Hepatic stellate cell (primary cell): ENCODE measurements around the gene CUX1.

Experiments used
- DNase-seq: peaks from one replicate; pipeline ENCODE4 v3.0.0; 2011; ENCODE audit warnings: low spot score

CUX1 gene

GRCh38 chr7:102248081-102248455 lies 430.6 kb downstream of the CUX1 start:
- DNase-seq = no peak

GRCh38 chr7:102248456-102249395 lies 431.3 kb downstream of the CUX1 start:
- DNase-seq = no peak

- no peak for DNase-seq
Measured at GRCh38 chr7:102251531-102252365, 434.3 kb downstream of the CUX1 start.

GRCh38 chr7:102252366-102252982 lies 435.0 kb downstream of the CUX1 start:
- DNase-seq = no peak

GRCh38 chr7:102253066-102253972 lies 435.9 kb downstream of the CUX1 start:
- no peak for DNase-seq

- no peak for DNase-seq
Measured at GRCh38 chr7:102253973-102254370, 436.5 kb downstream of the CUX1 start.

GRCh38 chr7:102254521-102254920 lies 437.1 kb downstream of the CUX1 start:
- DNase-seq = no peak

- DNase-seq = no peak
Measured at GRCh38 chr7:102255501-102255900, 438.1 kb downstream of the CUX1 start.

GRCh38 chr7:102255916-102256315 lies 438.5 kb downstream of the CUX1 start:
- no peak for DNase-seq

GRCh38 chr7:102258073-102258748 lies 440.8 kb downstream of the CUX1 start:
- no peak for DNase-seq

GRCh38 chr7:102258749-102259107 lies 441.3 kb downstream of the CUX1 start:
- DNase-seq = no peak

GRCh38 chr7:102260856-102261255 lies 443.4 kb downstream of the CUX1 start:
- peak; percentile 66 for DNase-seq

GRCh38 chr7:102261451-102261850 lies 444.0 kb downstream of the CUX1 start:
- DNase-seq = no peak

GRCh38 chr7:102262546-102262945 lies 445.1 kb downstream of the CUX1 start:
- no peak for DNase-seq

- no peak for DNase-seq
Measured at GRCh38 chr7:102264367-102264891, 447.0 kb downstream of the CUX1 start.

- DNase-seq = no peak
Measured at GRCh38 chr7:102266541-102266940, 449.1 kb downstream of the CUX1 start.

GRCh38 chr7:102268635-102269034 lies 451.2 kb downstream of the CUX1 start:
- no peak for DNase-seq

- DNase-seq = no peak
Measured at GRCh38 chr7:102270178-102270887, 452.9 kb downstream of the CUX1 start.

- DNase-seq = no peak
Measured at GRCh38 chr7:102271158-102271798, 453.9 kb downstream of the CUX1 start.
